Activated CD4-positive, alpha-beta T cell treated with anti-CD3 and anti-CD28 coated beads, Interleukin-2, amount 50 U/mL, for 16 hours (primary cell): ENCODE results near the gene ROBO2.

Source experiments
- DNase-seq: peaks from one replicate; pipeline ENCODE4 v3.0.0-alpha.2; 2020

ROBO2 gene

GRCh38 chr3:77039606-77040171, at the start of gene ROBO2:
ROBO2 (plus strand) TSS chr3:77040099; CDS start chr3:77040786, 687 bp downstream.
- no peak for DNase-seq

GRCh38 chr3:76990606-76991005, 49.3 kb upstream of the ROBO2 start:
- no peak for DNase-seq

- DNase-seq: no peak
These were observed 48.7 kb upstream of the ROBO2 start for GRCh38 chr3:76991165-76991564.

GRCh38 chr3:76997733-76998132, 42.2 kb upstream of the ROBO2 start:
- DNase-seq: no peak

- DNase-seq: no peak
These were observed 41.3 kb upstream of the ROBO2 start for GRCh38 chr3:76998555-76998954.

GRCh38 chr3:77001062-77001701, 38.7 kb upstream of the ROBO2 start:
- DNase-seq: no peak

GRCh38 chr3:77014226-77014625, 25.7 kb upstream of the ROBO2 start:
- no peak for DNase-seq

GRCh38 chr3:77025471-77025870, 14.4 kb upstream of the ROBO2 start:
- DNase-seq: no peak

- no peak for DNase-seq
These were observed 12.8 kb upstream of the ROBO2 start for GRCh38 chr3:77026904-77027634.

- DNase-seq: no peak
These were observed 11.9 kb upstream of the ROBO2 start for GRCh38 chr3:77028005-77028404.

- DNase-seq: peak; percentile 40
These were observed 1.4 kb upstream of the ROBO2 start for GRCh38 chr3:77038468-77038929.

- DNase-seq: no peak
These were observed 831 bp upstream of the ROBO2 start for GRCh38 chr3:77038930-77039605.

- no peak for DNase-seq
These were observed 317 bp downstream of the ROBO2 start for GRCh38 chr3:77040216-77040615.

- DNase-seq: no peak
These were observed 1.2 kb downstream of the ROBO2 start for GRCh38 chr3:77040926-77041722.

- no peak for DNase-seq
These were observed 1.9 kb downstream of the ROBO2 start for GRCh38 chr3:77041811-77042210.

GRCh38 chr3:77042343-77042742, 2.4 kb downstream of the ROBO2 start:
- DNase-seq: no peak

GRCh38 chr3:77042882-77043281, 3.0 kb downstream of the ROBO2 start:
- no peak for DNase-seq

GRCh38 chr3:77045686-77046085, 5.8 kb downstream of the ROBO2 start:
- DNase-seq: no peak

GRCh38 chr3:77048186-77048585, 8.3 kb downstream of the ROBO2 start:
- DNase-seq: no peak

GRCh38 chr3:77051591-77051990, 11.7 kb downstream of the ROBO2 start:
- DNase-seq: no peak

GRCh38 chr3:77052051-77052501, 12.2 kb downstream of the ROBO2 start:
- no peak for DNase-seq
